Endothelial cell of umbilical vein (primary cell): ENCODE results near the gene PAX8. TPM values are rescaled to one million over a fixed set of nuclear protein-coding genes. Genes with fewer than 3 reads are reported as not detected.

Source experiments
- BruUV-seq: library from RNA; stranded (reverse); fragments of 400-500 nt; replicated peaks from 2 replicates; lab custom pipeline; 2021; lab: Mats Ljungman, UMichigan
- CTCF ChIA-PET: fragments of 300-600, 350-600 bp; sonication (Branson Sonifier 250); formaldehyde crosslinking; loops from one replicate; lab custom pipeline; 2021; ENCODE audit warnings: antibody characterized with exemption, inconsistent platforms; lab: Charles Lee
- POLR2A ChIA-PET: fragments of 300-600, 350-600 bp; sonication (Branson Sonifier 250); formaldehyde crosslinking; loops from one replicate; lab custom pipeline; 2021; ENCODE audit warnings: antibody characterized with exemption, inconsistent platforms; lab: Charles Lee
- DNase-seq: peaks from one replicate; pipeline ENCODE4 v3.0.0-alpha.2; 2011; ENCODE audit warnings: low read depth, low spot score
- FAIRE-seq: peaks from 2 replicates; lab custom pipeline; 2011; peaks lifted over from hg19 to GRCh38; lab: Jason Lieb, UNC
- H2AFZ ChIP-seq: 2 replicates; pipeline ENCODE4 v1.6.0; 2012; ENCODE audit warnings: low read depth, low read length, control low read depth, inconsistent platforms
- H3K27ac ChIP-seq: 2 replicates; pipeline ENCODE4 v1.5.1; 2011; ENCODE audit warnings: low read depth, mild to moderate bottlenecking, control low read depth, low read length, moderate library complexity; ENCODE audit not compliant: insufficient read depth
- H3K27me3 ChIP-seq, 2 experiments: 2 replicates each; pipeline versions ENCODE4 v1.6.0 to v1.6.1; 2011; ENCODE audit warnings: low read length in 2 of 2, mixed read lengths in 1 of 2; ENCODE audit not compliant: control insufficient read depth in 2 of 2, insufficient read depth in 2 of 2
- H3K36me3 ChIP-seq, 2 experiments: 2 replicates in 1 of 2; 3 replicates in 1 of 2; pipeline ENCODE4 v1.5.1; 2011; ENCODE audit warnings: low read length in 2 of 2, mild to moderate bottlenecking in 1 of 2, moderate library complexity in 1 of 2; ENCODE audit not compliant: control insufficient read depth in 2 of 2, insufficient read depth in 2 of 2; ENCODE audit errors: extremely low read depth in 1 of 2
- H3K4me1 ChIP-seq: 3 replicates; pipeline ENCODE4 v1.5.1; 2011; ENCODE audit warnings: mild to moderate bottlenecking, low read length; ENCODE audit not compliant: control insufficient read depth, insufficient read depth; ENCODE audit errors: extremely low read depth
- H3K4me2 ChIP-seq: 2 replicates; pipeline ENCODE4 v1.6.1; 2011; ENCODE audit warnings: low read length, control low read depth, mixed read lengths; ENCODE audit not compliant: insufficient read depth
- H3K4me3 ChIP-seq, 3 experiments: fragments of 200-600 bp in 1 of 3; sonication (generic), shearing (Covaris generic) in 1 of 3; replicated peaks in 1 of 3; 2 replicates each; pipeline ENCODE4 v1.5.1; 2011 to 2016; ENCODE audit warnings: control low read depth in 3 of 3, low read length in 3 of 3, mild to moderate bottlenecking in 2 of 3, inconsistent platforms in 1 of 3, low read depth in 1 of 3, moderate library complexity in 1 of 3; ENCODE audit not compliant: insufficient read depth in 1 of 3
- H3K79me2 ChIP-seq: 2 replicates; pipeline ENCODE4 v1.6.0; 2012; ENCODE audit warnings: low read length, inconsistent platforms; ENCODE audit not compliant: control insufficient read depth, insufficient read depth
- H3K9ac ChIP-seq: replicated peaks from 2 replicates; pipeline ENCODE3; 2011; ENCODE audit warnings: low read length, control low read depth; ENCODE audit not compliant: insufficient read depth; ENCODE audit errors: extremely low read depth
- H3K9me1 ChIP-seq: replicated peaks from 3 replicates; pipeline ENCODE4 v1.6.0; 2011; ENCODE audit warnings: mild to moderate bottlenecking, low read length; ENCODE audit not compliant: control insufficient read depth, insufficient read depth; ENCODE audit errors: extremely low read depth
- H3K9me3 ChIP-seq: replicated peaks from 2 replicates; pipeline ENCODE4 v1.5.1; 2012; ENCODE audit warnings: low read length, inconsistent platforms; ENCODE audit not compliant: control insufficient read depth, insufficient read depth
- H4K20me1 ChIP-seq: replicated peaks from 2 replicates; pipeline ENCODE3; 2011; ENCODE audit warnings: mild to moderate bottlenecking, low read length; ENCODE audit not compliant: control insufficient read depth, insufficient read depth; ENCODE audit errors: extremely low read depth
- EZH2 ChIP-seq: IDR thresholded peaks from 2 replicates; pipeline ENCODE4 v1.6.1; 2012; ENCODE audit warnings: borderline replicate concordance, low read depth, mild to moderate bottlenecking, moderate library complexity, low read length, inconsistent platforms; ENCODE audit not compliant: severe bottlenecking
- FOS ChIP-seq: IDR thresholded peaks from 2 replicates; pipeline ENCODE4 v1.6.1; 2011; ENCODE audit warnings: mild to moderate bottlenecking, low read length, moderate library complexity, borderline replicate concordance; ENCODE audit not compliant: insufficient read depth
- GATA2 ChIP-seq: IDR thresholded peaks from 2 replicates; pipeline ENCODE4 v1.7.0; 2011; ENCODE audit warnings: low read depth, mild to moderate bottlenecking, moderate library complexity, mixed read lengths, low read length; ENCODE audit not compliant: insufficient read length, insufficient read depth
- JUN ChIP-seq: IDR thresholded peaks from 2 replicates; pipeline ENCODE4 v1.6.1; 2011; ENCODE audit warnings: borderline replicate concordance, low read depth; ENCODE audit not compliant: insufficient read length, insufficient read depth
- MAX ChIP-seq: IDR thresholded peaks from 2 replicates; pipeline ENCODE4 v1.6.1; 2011; ENCODE audit not compliant: insufficient read depth, insufficient read length
- MYC ChIP-seq: IDR thresholded peaks from one replicate; pipeline ENCODE4 v1.6.1; 2011; ENCODE audit warnings: mild to moderate bottlenecking, low read depth, low read length
- POLR2A ChIP-seq: IDR thresholded peaks from 2 replicates; pipeline ENCODE4 v1.6.1; 2012; ENCODE audit warnings: low read depth, mild to moderate bottlenecking, control low read depth, low read length
- POLR2AphosphoS5 ChIP-seq: IDR thresholded peaks from 2 replicates; pipeline ENCODE4 v1.6.1; 2012; ENCODE audit warnings: low read depth, mild to moderate bottlenecking, control low read depth, low read length, moderate library complexity; ENCODE audit not compliant: insufficient read depth
- dilution Hi-C: fragments of 300-500 bp; cut with MboI; formaldehyde crosslinking; loops from one replicate; pipeline ENCODE4 v1.15.0; 2019; ENCODE audit warnings: low sequenced_read_pairs; ENCODE audit not compliant: extremely low pct_ligation_motif_present
- intact Hi-C: fragments of 100-400 bp; cut with micrococcal nuclease; formaldehyde crosslinking; loops from one replicate; pipeline ENCODE4 v1.10.0; 2022
- polyA plus RNA-seq, 4 experiments: library from polyadenylated mRNA; depleted of rRNA in 3 of 4; stranded (reverse) in 3 of 4; unstranded in 1 of 4; fragments of >200 nt; gene quantifications; 2 replicates each; pipeline versions ENCODE4 v1.2.1 to v1.2.3, GENCODE V29; 2011 to 2012; ENCODE audit warnings: missing spikeins in 1 of 4
- total RNA-seq: library from RNA; stranded (reverse); gene quantifications from 2 replicates; pipeline ENCODE4 v1.2.3, GENCODE V29; 2021
- TF ChIP-seq, protein P1 (sequence below), 2 donors: IDR thresholded peaks; 1 replicate in 1 of 2; 2 replicates in 1 of 2; pipeline ENCODE4 v1.5.1; 2011; ENCODE audit warnings: low read length in 2 of 2, mild to moderate bottlenecking in 2 of 2, moderate library complexity in 2 of 2, control low read depth in 1 of 2, inconsistent platforms in 1 of 2, low read depth in 1 of 2; ENCODE audit not compliant: insufficient read depth in 1 of 2; ENCODE audit errors: extremely low read depth in 1 of 2

The PAX8 gene
- total and polyA plus RNA-seq, 2 donors (not counting 3 experiments of a cell fraction or from before 2014, with no cell fraction given), result 0.22 to 0.62 TPM

DNA sequence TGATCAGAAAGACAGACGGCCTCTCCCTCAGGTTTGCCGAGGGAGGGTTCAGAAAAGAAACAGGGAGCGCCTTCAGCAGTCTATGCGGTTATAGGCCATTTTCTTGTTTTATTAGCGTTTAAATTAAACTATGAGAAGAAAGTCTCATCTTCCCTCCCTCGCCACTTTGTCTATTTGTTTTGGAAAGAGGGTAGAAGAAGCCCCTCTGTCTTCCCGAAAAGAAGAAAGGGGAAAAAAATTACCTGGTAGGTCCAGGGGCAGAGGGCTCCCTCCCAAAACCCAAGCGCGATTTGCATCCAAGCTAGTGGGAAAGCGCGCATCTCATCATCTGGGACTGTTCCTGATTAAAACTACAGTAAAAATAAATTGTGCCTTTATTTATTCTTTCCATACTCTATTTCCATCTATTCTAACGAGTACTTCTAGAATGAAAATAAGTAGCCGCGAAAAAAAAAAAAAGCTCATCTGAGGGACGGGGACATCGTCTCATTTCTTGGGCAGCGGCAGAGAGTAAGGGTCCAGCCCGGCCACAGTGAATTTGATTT lies 2.4 kb downstream of the PAX8 start:
- H3K4me3 ChIP-seq, result no peak overlapping the region
- ChIA-PET CTCF (interaction anchor here (1.0 to 1.1 kb wide), 2 partner anchors 72 to 138 kb away, joined by 3 to 5 read pairs; no protein-coding TSS in a partner anchor), POLR2A (interaction anchor here (0.6 kb wide), 1 partner anchor 80 kb away, joined by 3 read pairs; no protein-coding TSS in a partner anchor)
- no peak for TF ChIP-seq MYC
- TF ChIP-seq POLR2A, result no peak
- no peak for TF ChIP-seq JUN
- TF ChIP-seq MAX, result no peak
- no peak for TF ChIP-seq FOS
- no peak for TF ChIP-seq EZH2
- no peak for TF ChIP-seq GATA2
- no peak for TF ChIP-seq POLR2AphosphoS5
- TF ChIP-seq, protein P1, sequence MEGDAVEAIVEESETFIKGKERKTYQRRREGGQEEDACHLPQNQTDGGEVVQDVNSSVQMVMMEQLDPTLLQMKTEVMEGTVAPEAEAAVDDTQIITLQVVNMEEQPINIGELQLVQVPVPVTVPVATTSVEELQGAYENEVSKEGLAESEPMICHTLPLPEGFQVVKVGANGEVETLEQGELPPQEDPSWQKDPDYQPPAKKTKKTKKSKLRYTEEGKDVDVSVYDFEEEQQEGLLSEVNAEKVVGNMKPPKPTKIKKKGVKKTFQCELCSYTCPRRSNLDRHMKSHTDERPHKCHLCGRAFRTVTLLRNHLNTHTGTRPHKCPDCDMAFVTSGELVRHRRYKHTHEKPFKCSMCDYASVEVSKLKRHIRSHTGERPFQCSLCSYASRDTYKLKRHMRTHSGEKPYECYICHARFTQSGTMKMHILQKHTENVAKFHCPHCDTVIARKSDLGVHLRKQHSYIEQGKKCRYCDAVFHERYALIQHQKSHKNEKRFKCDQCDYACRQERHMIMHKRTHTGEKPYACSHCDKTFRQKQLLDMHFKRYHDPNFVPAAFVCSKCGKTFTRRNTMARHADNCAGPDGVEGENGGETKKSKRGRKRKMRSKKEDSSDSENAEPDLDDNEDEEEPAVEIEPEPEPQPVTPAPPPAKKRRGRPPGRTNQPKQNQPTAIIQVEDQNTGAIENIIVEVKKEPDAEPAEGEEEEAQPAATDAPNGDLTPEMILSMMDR (IDR thresholded peaks at IDR 0.05; ENCODE audit: extremely low read depth in 1 of 2, insufficient read depth in 1 of 2, low read depth in 1 of 2, low read length in 2 of 2), result no peak
- DNase-seq, result no peak
- FAIRE-seq, result no peak
- no peaks in the 10 kb centered on the region for H3K79me2 ChIP-seq
- no peaks in the 10 kb centered on the region for H3K4me1 ChIP-seq
- H4K20me1 ChIP-seq, result no peaks in the 10 kb centered on the region
- no peak overlapping the region for H3K27ac ChIP-seq
- H3K4me2 ChIP-seq, result no peak overlapping the region
- no peaks in the 10 kb centered on the region for H3K9me3 ChIP-seq
- no peak overlapping the region for H3K9ac ChIP-seq
- H3K27me3 ChIP-seq, result peaks cover 66 to 89% of the 10 kb centered on the region in 2 experiments
- intact Hi-C loops (no loop called here), dilution Hi-C loops (no loop called here)
- H3K36me3 ChIP-seq, result no peaks in the 10 kb centered on the region
- no TSS peak for BruUV-seq
- no peak overlapping the region for H2AFZ ChIP-seq
- no peaks in the 10 kb centered on the region for H3K9me1 ChIP-seq
